ENCODE measurements around the gene RNF220. TPM values are rescaled to one million over a fixed set of nuclear protein-coding genes. Genes with fewer than 3 reads are reported as not detected.
A peak's percentile ranks its signal among the peaks of the same experiment; 100 is the strongest.

The RNF220 gene
- total and polyA plus RNA-seq, 9 of the 15 experiments (the other 6 are each of a cell fraction or from before 2014, with no cell fraction given), result 5.1 to 117 (median 66.9) TPM

GRCh38 chr1:44512313-44512885 is 107.3 kb downstream of the RNF220 start:
- Histone ChIP-seq H3K9ac (ENCODE audit: insufficient read depth in 1 of 2, low read depth in 2 of 2, low read length in 2 of 2) (0 out of 4 replicates have a peak overlapping the region, but pooled peaks of 1 of the 2 experiments have one; percentile 39), H3K36me3 (ENCODE audit: control insufficient read depth, insufficient read depth, low read length) (no peaks in the 10 kb centered on the region), H3K4me1 (replicated peaks in 1 of 2; ENCODE audit: control insufficient read depth in 2 of 2, insufficient read depth in 2 of 2, low read length in 2 of 2) (no peaks in the 10 kb centered on the region; a peak in 1 of 5 replicates), H3K9me1 (ENCODE audit: control insufficient read depth, insufficient read depth, low read length) (no peaks in the 10 kb centered on the region), H3K4me3 (no peak overlapping the region), H3K27me3 (ENCODE audit: control insufficient read depth in 2 of 2, insufficient read depth in 2 of 2, low read length in 2 of 2) (peaks cover 62 to 63% of the 10 kb centered on the region in 2 experiments), H3K27ac (ENCODE audit: extremely low read depth, low read depth, low read length) (no peak overlapping the region), H3K79me2 (ENCODE audit: control insufficient read depth, insufficient read depth, low read length) (no peaks in the 10 kb centered on the region), H3K4me2 (ENCODE audit: insufficient read depth, low read length) (no peak overlapping the region), H4K20me1 (replicated peaks; ENCODE audit: control insufficient read depth, insufficient read depth, low read length) (no peaks in the 10 kb centered on the region), H3K9me3 (replicated peaks; ENCODE audit: control insufficient read depth, insufficient read depth, low read depth, low read length) (no peaks in the 10 kb centered on the region), H2AFZ (ENCODE audit: low read depth, low read length) (no peak overlapping the region)
- FAIRE-seq (no peak), DNase-seq (ENCODE audit: extremely low read depth in 1 of 4, low spot score in 3 of 4) (no peak), ATAC-seq (no peak)
- in situ Hi-C loops (cut with MboI), result no loop called here
- ChIA-PET CTCF (ENCODE audit: low intra/inter-chr PET ratio) (no interaction called here), POLR2A (interaction anchor here (0.5 to 1.2 kb wide), 4 partner anchors 12 to 928 kb away, joined by 3 to 7 read pairs (median 3); no protein-coding TSS in a partner anchor)
- TF ChIP-seq SMARCA4 (IDR thresholded peaks at IDR 0.05) (no peak), FOXK2 (conservative IDR thresholded peaks at IDR 0.05 in 1 of 2, IDR thresholded peaks at IDR 0.05 in 1 of 2; ENCODE audit: low read depth in 2 of 2) (no peak), HDAC8 (tag; IDR thresholded peaks at IDR 0.05) (no peak), DPF2 (IDR thresholded peaks at IDR 0.05) (no peak), SRSF1 (IDR thresholded peaks at IDR 0.05; ENCODE audit: low read depth, low read length) (no peak), WHSC1 (IDR thresholded peaks at IDR 0.05; ENCODE audit: low read length) (no peak), MAFF (IDR thresholded peaks at IDR 0.05; ENCODE audit: low read length) (no peak), SAP30 (IDR thresholded peaks at IDR 0.05; ENCODE audit: borderline replicate concordance, insufficient read depth, low read depth, low read length, poor library complexity, severe bottlenecking) (no peak), TFE3 (CRISPR knock-in tag; IDR thresholded peaks at IDR 0.05) (no peak), ARID1B (IDR thresholded peaks at IDR 0.05) (no peak), BMI1 (IDR thresholded peaks at IDR 0.05; ENCODE audit: low read length) (no peak), JUND (IDR thresholded peaks at IDR 0.05; ENCODE audit: borderline replicate concordance, low read depth, low read length) (no peak), JUND (tag; IDR thresholded peaks at IDR 0.05; ENCODE audit: borderline replicate concordance, low read depth, low read length) (no peak), RBM39 (optimal IDR thresholded peaks at IDR 0.05; ENCODE audit: low read depth, low read length) (no peak), CBX8 (IDR thresholded peaks at IDR 0.05; ENCODE audit: borderline replicate concordance, extremely low read depth, low read depth, low read length, poor library complexity, severe bottlenecking) (no peak)
- TF ChIP-seq, protein P1, sequence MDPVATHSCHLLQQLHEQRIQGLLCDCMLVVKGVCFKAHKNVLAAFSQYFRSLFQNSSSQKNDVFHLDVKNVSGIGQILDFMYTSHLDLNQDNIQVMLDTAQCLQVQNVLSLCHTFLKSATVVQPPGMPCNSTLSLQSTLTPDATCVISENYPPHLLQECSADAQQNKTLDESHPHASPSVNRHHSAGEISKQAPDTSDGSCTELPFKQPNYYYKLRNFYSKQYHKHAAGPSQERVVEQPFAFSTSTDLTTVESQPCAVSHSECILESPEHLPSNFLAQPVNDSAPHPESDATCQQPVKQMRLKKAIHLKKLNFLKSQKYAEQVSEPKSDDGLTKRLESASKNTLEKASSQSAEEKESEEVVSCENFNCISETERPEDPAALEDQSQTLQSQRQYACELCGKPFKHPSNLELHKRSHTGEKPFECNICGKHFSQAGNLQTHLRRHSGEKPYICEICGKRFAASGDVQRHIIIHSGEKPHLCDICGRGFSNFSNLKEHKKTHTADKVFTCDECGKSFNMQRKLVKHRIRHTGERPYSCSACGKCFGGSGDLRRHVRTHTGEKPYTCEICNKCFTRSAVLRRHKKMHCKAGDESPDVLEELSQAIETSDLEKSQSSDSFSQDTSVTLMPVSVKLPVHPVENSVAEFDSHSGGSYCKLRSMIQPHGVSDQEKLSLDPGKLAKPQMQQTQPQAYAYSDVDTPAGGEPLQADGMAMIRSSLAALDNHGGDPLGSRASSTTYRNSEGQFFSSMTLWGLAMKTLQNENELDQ (CRISPR knock-in tag; IDR thresholded peaks at IDR 0.05; ENCODE audit: borderline replicate concordance), result no peak
- TF ChIP-seq, protein P2, sequence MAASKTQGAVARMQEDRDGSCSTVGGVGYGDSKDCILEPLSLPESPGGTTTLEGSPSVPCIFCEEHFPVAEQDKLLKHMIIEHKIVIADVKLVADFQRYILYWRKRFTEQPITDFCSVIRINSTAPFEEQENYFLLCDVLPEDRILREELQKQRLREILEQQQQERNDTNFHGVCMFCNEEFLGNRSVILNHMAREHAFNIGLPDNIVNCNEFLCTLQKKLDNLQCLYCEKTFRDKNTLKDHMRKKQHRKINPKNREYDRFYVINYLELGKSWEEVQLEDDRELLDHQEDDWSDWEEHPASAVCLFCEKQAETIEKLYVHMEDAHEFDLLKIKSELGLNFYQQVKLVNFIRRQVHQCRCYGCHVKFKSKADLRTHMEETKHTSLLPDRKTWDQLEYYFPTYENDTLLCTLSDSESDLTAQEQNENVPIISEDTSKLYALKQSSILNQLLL (CRISPR knock-in tag; IDR thresholded peaks at IDR 0.05; ENCODE audit: borderline replicate concordance), result no peak
- WGBS (ENCODE audit: insufficient coverage, low coverage, missing lambda C conversion rate), result 13% methylated on average over 13 of the region's 13 CpGs
- intact Hi-C loops (cut with micrococcal nuclease), result loop anchor here (5.0 kb wide), 1 partner anchor 75 kb away; no protein-coding TSS in a partner anchor
- no TSS peak for BruUV-seq (replicated peaks)

All from K562 (cell line).